A673 (cell line): ENCODE results near the gene BNC2.

Experiments used
- EZH2 ChIP-seq: fragments of 200-600 bp; sonication (generic); IDR thresholded peaks from 2 replicates; pipeline ENCODE4 v1.6.1; 2017; ENCODE audit warnings: borderline replicate concordance, low read depth, mild to moderate bottlenecking, mixed read lengths, antibody characterized with exemption, low read length; ENCODE audit not compliant: poor library complexity, severe bottlenecking
- TF ChIP-seq, protein P1 (sequence below): fragments of 300-800, 200-600 bp; sonication (generic); conservative IDR thresholded peaks from 2 replicates; pipeline ENCODE4 v1.5.1; 2017; ENCODE audit warnings: low read depth, mild to moderate bottlenecking, antibody characterized with exemption, low read length, moderate library complexity, mixed read lengths

DNA sequence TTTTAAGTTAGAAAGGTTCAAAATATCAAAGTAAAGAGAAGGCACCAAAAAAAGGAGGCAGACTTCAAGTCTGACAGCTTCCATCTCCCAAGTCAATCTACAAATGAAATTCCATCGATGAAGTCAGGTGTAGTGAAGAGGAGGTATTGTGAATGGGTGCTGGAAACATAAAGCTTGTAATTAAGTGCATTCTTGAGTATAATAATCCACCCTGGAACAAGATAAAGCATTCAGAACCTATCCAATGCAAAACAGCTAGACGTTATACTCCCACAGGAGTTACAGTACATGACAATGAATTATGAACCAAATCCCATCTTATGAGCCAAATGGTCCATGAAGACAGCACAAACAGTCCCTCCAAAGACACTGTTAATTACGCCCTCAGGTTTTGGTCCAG lies 22.3 kb downstream of the BNC2 start:
- TF ChIP-seq, protein P1, sequence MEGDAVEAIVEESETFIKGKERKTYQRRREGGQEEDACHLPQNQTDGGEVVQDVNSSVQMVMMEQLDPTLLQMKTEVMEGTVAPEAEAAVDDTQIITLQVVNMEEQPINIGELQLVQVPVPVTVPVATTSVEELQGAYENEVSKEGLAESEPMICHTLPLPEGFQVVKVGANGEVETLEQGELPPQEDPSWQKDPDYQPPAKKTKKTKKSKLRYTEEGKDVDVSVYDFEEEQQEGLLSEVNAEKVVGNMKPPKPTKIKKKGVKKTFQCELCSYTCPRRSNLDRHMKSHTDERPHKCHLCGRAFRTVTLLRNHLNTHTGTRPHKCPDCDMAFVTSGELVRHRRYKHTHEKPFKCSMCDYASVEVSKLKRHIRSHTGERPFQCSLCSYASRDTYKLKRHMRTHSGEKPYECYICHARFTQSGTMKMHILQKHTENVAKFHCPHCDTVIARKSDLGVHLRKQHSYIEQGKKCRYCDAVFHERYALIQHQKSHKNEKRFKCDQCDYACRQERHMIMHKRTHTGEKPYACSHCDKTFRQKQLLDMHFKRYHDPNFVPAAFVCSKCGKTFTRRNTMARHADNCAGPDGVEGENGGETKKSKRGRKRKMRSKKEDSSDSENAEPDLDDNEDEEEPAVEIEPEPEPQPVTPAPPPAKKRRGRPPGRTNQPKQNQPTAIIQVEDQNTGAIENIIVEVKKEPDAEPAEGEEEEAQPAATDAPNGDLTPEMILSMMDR = no peak
- TF ChIP-seq EZH2 = no peak
